PC-3 (cell line): ENCODE data around the gene PDGFB. TPM values are rescaled to one million over a fixed set of nuclear protein-coding genes. Genes with fewer than 3 reads are reported as not detected.

Experiments
- ATAC-seq: fragments of 200-7000 bp; cut with Tn5 transposase; 2 replicates; pipeline ENCODE4 v1.9.1; 2020; ENCODE audit warnings: mild to moderate bottlenecking, moderate library complexity
- BruUV-seq: library from RNA; stranded (reverse); fragments of 400-500 nt; replicated peaks from 2 replicates; lab custom pipeline; 2021; lab: Mats Ljungman, UMichigan
- CTCF ChIA-PET: fragments of 300-600 bp; sonication (Branson Sonifier 250); formaldehyde crosslinking; loops from one replicate; lab custom pipeline; 2022; ENCODE audit warnings: antibody characterized with exemption; lab: Charles Lee
- POLR2A ChIA-PET: fragments of 300-600 bp; sonication (Branson Sonifier 250); formaldehyde crosslinking; loops from one replicate; lab custom pipeline; 2022; ENCODE audit warnings: antibody characterized with exemption; ENCODE audit not compliant: unreplicated experiment; lab: Charles Lee
- DNase-seq: peaks from one replicate; pipeline ENCODE4 v3.0.0-alpha.2; 2015
- H2AFZ ChIP-seq: fragments of 300-600 bp; sonication (generic); 2 replicates; pipeline ENCODE4 v1.6.0; 2016; ENCODE audit warnings: antibody characterized with exemption, low read length
- H3F3A ChIP-seq: fragments of 300-600 bp; sonication (generic); one replicate; pipeline ENCODE4 v1.6.0; 2017; ENCODE audit warnings: antibody characterized with exemption, low read length, control low read depth, mild to moderate bottlenecking; ENCODE audit not compliant: unreplicated experiment
- H3K27ac ChIP-seq: fragments of 300-600 bp; sonication (generic); 2 replicates; pipeline ENCODE4 v1.5.1; 2016; ENCODE audit warnings: mild to moderate bottlenecking, low read length
- H3K27me3 ChIP-seq: fragments of 300-600 bp; sonication (generic); 2 replicates; pipeline ENCODE4 v1.6.1; 2016; ENCODE audit warnings: low read length, mixed read lengths
- H3K36me3 ChIP-seq: fragments of 300-600 bp; sonication (generic); 2 replicates; pipeline ENCODE4 v1.6.1; 2016; ENCODE audit warnings: low read depth, mixed run types, low read length, mixed read lengths
- H3K4me1 ChIP-seq: fragments of 300-600 bp; sonication (generic); 2 replicates; pipeline ENCODE4 v1.5.1; 2016; ENCODE audit warnings: low read length; ENCODE audit not compliant: insufficient read depth
- H3K4me2 ChIP-seq: fragments of 300-600 bp; sonication (generic); 2 replicates; pipeline ENCODE4 v1.6.0; 2016; ENCODE audit warnings: low read length
- H3K4me3 ChIP-seq: fragments of 300-600 bp; sonication (generic); 2 replicates; pipeline ENCODE4 v1.5.1; 2016; ENCODE audit warnings: mild to moderate bottlenecking, low read length, mixed read lengths
- H3K79me2 ChIP-seq: fragments of 300-600 bp; sonication (generic); 2 replicates; pipeline ENCODE4 v1.6.1; 2017; ENCODE audit warnings: low read length, mixed read lengths
- H3K9ac ChIP-seq: fragments of 300-600 bp; sonication (generic); 2 replicates; pipeline ENCODE4 v1.6.0; 2016; ENCODE audit warnings: mild to moderate bottlenecking, low read length
- H3K9me2 ChIP-seq: fragments of 300-600 bp; sonication (generic); replicated peaks from 2 replicates; pipeline ENCODE4 v1.6.1; 2016; ENCODE audit warnings: mixed run types, low read length, mixed read lengths
- H3K9me3 ChIP-seq: fragments of 300-600 bp; sonication (generic); 2 replicates; pipeline ENCODE4 v1.6.1; 2016; ENCODE audit warnings: low read length, mixed read lengths
- H4K20me1 ChIP-seq: fragments of 300-600 bp; sonication (generic); 2 replicates; pipeline ENCODE4 v1.6.1; 2016; ENCODE audit warnings: low read length, mixed read lengths
- EZH2 ChIP-seq: fragments of 300-600 bp; sonication (generic); IDR thresholded peaks from one replicate; pipeline ENCODE4 v1.6.1; 2017; ENCODE audit warnings: antibody characterized with exemption, mild to moderate bottlenecking, low read length; ENCODE audit not compliant: unreplicated experiment
- EZH2phosphoT487 ChIP-seq: fragments of 300-600 bp; sonication (generic); IDR thresholded peaks from 2 replicates; pipeline ENCODE4 v1.6.1; 2018; ENCODE audit warnings: mild to moderate bottlenecking, antibody characterized with exemption, low read length, borderline replicate concordance
- intact Hi-C: fragments of 100-400 bp; cut with micrococcal nuclease; formaldehyde crosslinking; loops from 2 replicates; pipeline ENCODE4 v1.9.0; 2023
- total RNA-seq: library from RNA; depleted of rRNA; stranded (reverse); fragments of >200 nt; gene quantifications from 2 replicates; pipeline ENCODE4 v1.2.3, GENCODE V29; 2014
- TF ChIP-seq, protein P1 (sequence below): fragments of 300-600 bp; sonication (generic); conservative IDR thresholded peaks from 2 replicates; pipeline ENCODE4 v1.5.1; 2017; ENCODE audit warnings: antibody characterized with exemption, low read depth, mild to moderate bottlenecking, low read length

PDGFB gene
- total RNA-seq, 1 experiment from 2014 or later = 33.1 TPM

DNA sequence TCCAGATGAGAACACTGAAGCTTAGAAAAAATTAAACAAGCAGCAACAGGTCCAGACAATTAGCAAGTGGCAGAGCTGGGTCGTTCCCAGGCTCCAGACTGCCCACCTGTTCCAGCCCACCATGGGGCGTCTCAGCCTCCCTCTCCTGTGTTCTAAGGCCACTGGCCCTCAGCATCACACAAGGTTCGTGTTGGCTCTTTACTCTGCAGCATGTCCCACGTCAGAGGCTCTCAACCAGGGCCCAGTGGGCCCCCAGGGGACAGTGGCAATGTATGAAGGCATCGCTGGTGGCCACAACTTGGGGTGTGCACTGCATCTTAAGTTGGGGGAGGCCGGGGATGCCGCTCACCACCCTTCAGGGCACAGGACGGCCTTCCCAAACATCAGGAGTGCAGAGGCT, 6.2 kb downstream of the PDGFB start:
- Histone ChIP-seq H3K4me2 (no peak overlapping the region), H3F3A (no peaks in the 10 kb centered on the region), H3K4me1 (peaks cover 33% of the 10 kb centered on the region), H3K27me3 (no peaks in the 10 kb centered on the region), H3K9ac (no peak overlapping the region), H4K20me1 (peaks cover 9% of the 10 kb centered on the region; the same call in 1 of the 2 replicates), H2AFZ (no peak overlapping the region), H3K36me3 (peaks cover 3% of the 10 kb centered on the region; the same call in 1 of the 2 replicates), H3K27ac (no peak overlapping the region), H3K4me3 (no peak overlapping the region), H3K9me2 (no peaks in the 10 kb centered on the region), H3K9me3 (no peaks in the 10 kb centered on the region), H3K79me2 (peaks cover 84% of the 10 kb centered on the region)
- DNase-seq (no peak), ATAC-seq (no peak)
- TF ChIP-seq EZH2phosphoT487 (no peak), EZH2 (no peak)
- TF ChIP-seq, protein P1, sequence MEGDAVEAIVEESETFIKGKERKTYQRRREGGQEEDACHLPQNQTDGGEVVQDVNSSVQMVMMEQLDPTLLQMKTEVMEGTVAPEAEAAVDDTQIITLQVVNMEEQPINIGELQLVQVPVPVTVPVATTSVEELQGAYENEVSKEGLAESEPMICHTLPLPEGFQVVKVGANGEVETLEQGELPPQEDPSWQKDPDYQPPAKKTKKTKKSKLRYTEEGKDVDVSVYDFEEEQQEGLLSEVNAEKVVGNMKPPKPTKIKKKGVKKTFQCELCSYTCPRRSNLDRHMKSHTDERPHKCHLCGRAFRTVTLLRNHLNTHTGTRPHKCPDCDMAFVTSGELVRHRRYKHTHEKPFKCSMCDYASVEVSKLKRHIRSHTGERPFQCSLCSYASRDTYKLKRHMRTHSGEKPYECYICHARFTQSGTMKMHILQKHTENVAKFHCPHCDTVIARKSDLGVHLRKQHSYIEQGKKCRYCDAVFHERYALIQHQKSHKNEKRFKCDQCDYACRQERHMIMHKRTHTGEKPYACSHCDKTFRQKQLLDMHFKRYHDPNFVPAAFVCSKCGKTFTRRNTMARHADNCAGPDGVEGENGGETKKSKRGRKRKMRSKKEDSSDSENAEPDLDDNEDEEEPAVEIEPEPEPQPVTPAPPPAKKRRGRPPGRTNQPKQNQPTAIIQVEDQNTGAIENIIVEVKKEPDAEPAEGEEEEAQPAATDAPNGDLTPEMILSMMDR = no peak
- intact Hi-C loops = no loop called here
- ChIA-PET CTCF (interaction anchor here (1.8 kb wide), 1 partner anchor 68 kb away, joined by 4 read pairs; no protein-coding TSS in a partner anchor), POLR2A (no interaction called here)
- no TSS peak for BruUV-seq

DNA sequence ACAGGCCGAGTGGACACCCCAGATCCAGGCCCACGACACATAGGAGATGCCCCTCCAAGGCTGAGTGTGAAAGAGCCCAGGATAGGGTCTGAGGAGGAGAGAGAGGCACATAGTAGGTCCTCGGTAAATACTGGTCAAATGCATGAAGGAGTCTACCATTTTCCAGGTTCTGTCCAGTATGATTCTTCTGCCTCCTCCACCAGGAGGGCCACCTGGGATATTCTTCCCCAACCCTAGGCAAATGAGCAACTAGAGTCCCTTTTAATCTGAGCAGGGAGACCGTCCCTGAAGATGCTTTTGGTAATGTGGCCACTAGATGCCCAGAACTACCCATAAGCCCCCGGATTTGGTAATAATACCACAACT, 6.7 kb downstream of the PDGFB start:
- H4K20me1 ChIP-seq = peaks cover 9% of the 10 kb centered on the region; the same call in 1 of the 2 replicates
- H3K9me3 ChIP-seq = no peaks in the 10 kb centered on the region
- BruUV-seq = no TSS peak
- H3K27me3 ChIP-seq = no peaks in the 10 kb centered on the region
- H3K9ac ChIP-seq = no peak overlapping the region
- intact Hi-C loops = no loop called here
- H3K27ac ChIP-seq = no peak overlapping the region
- H3K4me3 ChIP-seq = no peak overlapping the region
- ATAC-seq = no peak
- ChIA-PET POLR2A (no interaction called here), CTCF (no interaction called here)
- peaks cover 33% of the 10 kb centered on the region for H3K4me1 ChIP-seq
- H3F3A ChIP-seq = no peaks in the 10 kb centered on the region
- DNase-seq = no peak
- H3K36me3 ChIP-seq = peaks cover 3% of the 10 kb centered on the region; the same call in 1 of the 2 replicates
- no peak overlapping the region for H2AFZ ChIP-seq
- no peaks in the 10 kb centered on the region for H3K9me2 ChIP-seq
- no peak overlapping the region for H3K4me2 ChIP-seq
- H3K79me2 ChIP-seq = peaks cover 79% of the 10 kb centered on the region
- TF ChIP-seq, protein P1 = no peak
- TF ChIP-seq EZH2phosphoT487 (no peak), EZH2 (no peak)

DNA sequence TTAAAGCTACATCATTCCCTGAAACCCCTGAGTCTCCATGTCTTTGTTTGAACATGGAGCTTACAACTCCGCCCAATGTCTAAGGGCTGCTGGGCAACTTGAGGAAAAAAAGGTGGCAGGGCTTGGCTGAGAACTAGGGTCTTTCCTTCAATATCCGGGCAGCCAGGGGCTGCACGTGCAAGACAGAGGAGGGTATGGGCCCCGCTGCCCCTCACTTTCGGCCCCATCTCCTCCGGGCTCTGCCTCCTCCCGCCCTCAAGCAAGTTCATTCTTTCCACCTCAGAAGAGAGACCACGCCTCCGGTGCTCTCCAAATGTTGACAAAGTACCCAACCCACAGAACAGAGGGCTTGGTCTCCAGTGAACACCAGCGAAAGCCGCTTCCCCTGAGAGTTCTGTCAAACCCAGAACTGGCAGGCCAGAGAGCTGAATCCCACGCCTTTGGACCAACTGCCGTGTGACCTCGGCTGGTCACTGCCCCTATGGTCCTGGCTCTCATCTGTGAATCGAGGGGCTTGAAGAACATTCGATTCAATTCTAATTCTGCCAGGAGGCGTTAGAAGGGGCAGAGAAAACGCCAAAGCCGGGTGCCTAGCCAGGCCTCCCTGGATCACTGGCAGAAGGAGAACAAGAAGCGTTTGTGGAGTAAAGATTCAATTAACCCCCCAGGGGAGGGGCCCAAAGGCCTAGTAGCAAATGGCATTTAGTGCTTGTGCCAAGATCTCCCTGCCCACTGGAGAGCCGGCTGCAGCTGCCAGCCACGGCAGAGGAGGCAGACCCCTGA, 7.3 kb downstream of the PDGFB start:
- H3K27me3 ChIP-seq = no peaks in the 10 kb centered on the region
- intact Hi-C loops = no loop called here
- ChIA-PET POLR2A (no interaction called here), CTCF (no interaction called here)
- no peak overlapping the region for H3K9ac ChIP-seq
- H2AFZ ChIP-seq = no peak overlapping the region
- BruUV-seq = no TSS peak
- peaks cover 3% of the 10 kb centered on the region; the same call in 1 of the 2 replicates for H3K36me3 ChIP-seq
- no peaks in the 10 kb centered on the region for H3K9me3 ChIP-seq
- peaks cover 73% of the 10 kb centered on the region for H3K79me2 ChIP-seq
- H3F3A ChIP-seq = no peaks in the 10 kb centered on the region
- DNase-seq = no peak
- H3K9me2 ChIP-seq = no peaks in the 10 kb centered on the region
- H4K20me1 ChIP-seq = peaks cover 9% of the 10 kb centered on the region; the same call in 1 of the 2 replicates
- no peak for TF ChIP-seq EZH2phosphoT487
- TF ChIP-seq, protein P1 = no peak
- no peak for TF ChIP-seq EZH2
- H3K27ac ChIP-seq = no peak overlapping the region
- no peak overlapping the region for H3K4me2 ChIP-seq
- H3K4me3 ChIP-seq = no peak overlapping the region
- no peak for ATAC-seq
- peaks cover 33% of the 10 kb centered on the region for H3K4me1 ChIP-seq
